Esophagus squamous epithelium (tissue), 4 donors: Measurements from ENCODE around the gene PFDN2.

Experiments used
- CTCF ChIP-seq, 6 experiments: fragments of 450-650 bp in 4 of 6; fragments of 200-600 bp in 2 of 6; sonication (generic) in 2 of 6; IDR thresholded peaks; one replicate each; pipeline ENCODE4 v1.5.1; 2016 to 2019; ENCODE audit warnings: antibody characterized with exemption in 6 of 6, mild to moderate bottlenecking in 4 of 6, moderate library complexity in 4 of 6
- POLR2A ChIP-seq, 4 donors: fragments of 450-650 bp; IDR thresholded peaks; one replicate each; pipeline ENCODE4 v1.6.1; 2017; ENCODE audit warnings: antibody characterized with exemption in 4 of 4, mild to moderate bottlenecking in 4 of 4, moderate library complexity in 3 of 4

- TF ChIP-seq POLR2A (IDR thresholded peaks at IDR 0.05) (no peak), CTCF (IDR thresholded peaks at IDR 0.05) (no peak)
These were observed 41.4 kb downstream of the PFDN2 start for GRCh38 chr1:161076410-161076809.
